GOT3 (cell line): ENCODE results near the gene CCDC88B.
"Not testable (repeated sequence)": the region's sequence is repeated elsewhere in the genome, so short reads cannot be mapped to it uniquely, and the experiment has no call there.

ENCODE experiments used
- DNase-seq: peaks from one replicate; lab custom pipeline; 2025; ENCODE audit warnings: mixed read lengths; lab: John Stamatoyannopoulos, UW

CCDC88B gene

GRCh38 chr11:64323373-64323772, 16.6 kb upstream of the CCDC88B start:
- no peak for DNase-seq

- DNase-seq: not testable (repeated sequence)
These were observed 16.0 kb upstream of the CCDC88B start for GRCh38 chr11:64323984-64324383.

- DNase-seq: no peak
These were observed 15.1 kb upstream of the CCDC88B start for GRCh38 chr11:64324692-64325469.

GRCh38 chr11:64327375-64327774, 12.6 kb upstream of the CCDC88B start:
- no peak for DNase-seq

GRCh38 chr11:64327993-64328392, 12.0 kb upstream of the CCDC88B start:
- no peak for DNase-seq

- DNase-seq: no peak
These were observed 9.1 kb upstream of the CCDC88B start for GRCh38 chr11:64330888-64331287.

GRCh38 chr11:64331569-64332371, 8.2 kb upstream of the CCDC88B start:
- peak; percentile 64 for DNase-seq

GRCh38 chr11:64333556-64333955, 6.4 kb upstream of the CCDC88B start:
- DNase-seq: no peak

- peak; percentile 32 for DNase-seq
These were observed 5.0 kb upstream of the CCDC88B start for GRCh38 chr11:64334764-64335735.

- DNase-seq: no peak
These were observed 2.3 kb upstream of the CCDC88B start for GRCh38 chr11:64337538-64338249.

GRCh38 chr11:64338716-64339115, 1.3 kb upstream of the CCDC88B start:
- no peak for DNase-seq

- DNase-seq: no peak
These were observed 718 bp upstream of the CCDC88B start for GRCh38 chr11:64339286-64339685.

GRCh38 chr11:64340671-64341335, 799 bp downstream of the CCDC88B start:
- no peak for DNase-seq

- no peak for DNase-seq
These were observed 1.4 kb downstream of the CCDC88B start for GRCh38 chr11:64341429-64341828.

- peak; percentile 63 for DNase-seq
These were observed 2.1 kb downstream of the CCDC88B start for GRCh38 chr11:64341851-64342791.

GRCh38 chr11:64342869-64343745, 3.1 kb downstream of the CCDC88B start:
- no peak for DNase-seq

GRCh38 chr11:64343767-64344559, 4.0 kb downstream of the CCDC88B start:
- no peak for DNase-seq

- DNase-seq: no peak
These were observed 4.8 kb downstream of the CCDC88B start for GRCh38 chr11:64344787-64345186.
